H9 (cell line): ENCODE results near the gene CAPN5. TPM values are rescaled to one million over a fixed set of nuclear protein-coding genes. Genes with fewer than 3 reads are reported as not detected.

ENCODE experiments used
- DNase-seq: peaks from one replicate; pipeline ENCODE4 v3.0.0-alpha.2; 2017
- H2AFZ ChIP-seq: one replicate; pipeline ENCODE4 v1.6.1; 2013; ENCODE audit warnings: mild to moderate bottlenecking, low read length, control low read depth, moderate library complexity
- H2AK5ac ChIP-seq: 2 replicates; pipeline ENCODE4 v1.6.1; 2013; ENCODE audit warnings: low read length, control low read depth, mixed read lengths; ENCODE audit not compliant: insufficient read length
- H2BK120ac ChIP-seq: one replicate; pipeline ENCODE4 v1.6.1; 2013; ENCODE audit warnings: low read depth, mild to moderate bottlenecking, low read length, control low read depth, inconsistent platforms; ENCODE audit not compliant: poor library complexity, severe bottlenecking
- H2BK12ac ChIP-seq: 2 replicates; pipeline ENCODE4 v1.6.1; 2013; ENCODE audit warnings: low read length, control low read depth, mixed read lengths, low read depth; ENCODE audit not compliant: insufficient read length
- H2BK15ac ChIP-seq: 2 replicates; pipeline ENCODE4 v1.6.1; 2013; ENCODE audit warnings: low read depth, low read length, control low read depth
- H2BK20ac ChIP-seq: one replicate; pipeline ENCODE4 v1.6.1; 2013; ENCODE audit warnings: low read depth, mild to moderate bottlenecking, low read length, control low read depth, inconsistent platforms; ENCODE audit not compliant: poor library complexity, severe bottlenecking
- H2BK5ac ChIP-seq: 2 replicates; pipeline ENCODE4 v1.6.1; 2013; ENCODE audit warnings: low read length, control low read depth, mixed read lengths; ENCODE audit not compliant: insufficient read length
- H3K14ac ChIP-seq: 2 replicates; pipeline ENCODE4 v1.6.1; 2013; ENCODE audit warnings: low read length, control low read depth; ENCODE audit not compliant: insufficient read depth
- H3K18ac ChIP-seq: 2 replicates; pipeline ENCODE4 v1.6.1; 2013; ENCODE audit warnings: low read depth, mild to moderate bottlenecking, mixed read lengths, low read length, control low read depth; ENCODE audit not compliant: insufficient read length
- H3K23ac ChIP-seq: 2 replicates; pipeline ENCODE4 v1.6.1; 2013; ENCODE audit warnings: low read length, control low read depth, mixed read lengths, low read depth; ENCODE audit not compliant: insufficient read length
- H3K23me2 ChIP-seq: 2 replicates; pipeline ENCODE4 v1.6.1; 2013; ENCODE audit warnings: low read depth, mild to moderate bottlenecking, mixed read lengths, low read length, control low read depth; ENCODE audit not compliant: insufficient read length, poor library complexity, severe bottlenecking
- H3K27ac ChIP-seq: 2 replicates; pipeline ENCODE4 v1.5.1; 2013; ENCODE audit warnings: low read length, control low read depth, mixed read lengths, low read depth; ENCODE audit not compliant: insufficient read length
- H3K27me3 ChIP-seq: 2 replicates; pipeline ENCODE4 v1.6.1; 2013; ENCODE audit warnings: low read length, control low read depth, inconsistent platforms; ENCODE audit not compliant: insufficient read depth
- H3K4ac ChIP-seq: 2 replicates; pipeline ENCODE4 v1.6.1; 2013; ENCODE audit warnings: low read depth, mild to moderate bottlenecking, control low read depth, inconsistent platforms, low read length, moderate library complexity
- H3K4me1 ChIP-seq: 2 replicates; pipeline ENCODE4 v1.6.1; 2013; ENCODE audit warnings: low read length, control low read depth, inconsistent platforms; ENCODE audit not compliant: insufficient read depth
- H3K4me2 ChIP-seq: 2 replicates; pipeline ENCODE4 v1.6.1; 2013; ENCODE audit warnings: low read length, control low read depth, mixed read lengths; ENCODE audit not compliant: insufficient read length, insufficient read depth
- H3K56ac ChIP-seq: 2 replicates; pipeline ENCODE4 v1.6.1; 2013; ENCODE audit warnings: low read depth, mild to moderate bottlenecking, mixed read lengths, low read length, control low read depth; ENCODE audit not compliant: insufficient read length
- H3K79me1 ChIP-seq: 2 replicates; pipeline ENCODE4 v1.6.1; 2013; ENCODE audit warnings: low read depth, mild to moderate bottlenecking, moderate library complexity, low read length, control low read depth, inconsistent platforms; ENCODE audit not compliant: insufficient read depth, poor library complexity, severe bottlenecking
- H3K79me2 ChIP-seq: 2 replicates; pipeline ENCODE4 v1.6.1; 2013; ENCODE audit warnings: low read length, control low read depth, inconsistent platforms; ENCODE audit not compliant: insufficient read depth
- H3K9ac ChIP-seq: 2 replicates; pipeline ENCODE4 v1.6.1; 2013; ENCODE audit warnings: low read length, control low read depth, mixed read lengths; ENCODE audit not compliant: insufficient read length; ENCODE audit errors: extremely low read depth
- H3K9me3 ChIP-seq: one replicate; pipeline ENCODE4 v1.6.1; 2013; ENCODE audit warnings: low read depth, low read length, inconsistent platforms; ENCODE audit not compliant: control insufficient read depth
- H3T11ph ChIP-seq: one replicate; pipeline ENCODE4 v1.6.1; 2013; ENCODE audit warnings: mild to moderate bottlenecking, low read length, control low read depth, inconsistent platforms
- H4K20me1 ChIP-seq: one replicate; pipeline ENCODE4 v1.6.1; 2013; ENCODE audit not compliant: control insufficient read depth, insufficient read length, insufficient read depth
- H4K5ac ChIP-seq: 2 replicates; pipeline ENCODE4 v1.6.1; 2013; ENCODE audit warnings: low read depth, mild to moderate bottlenecking, mixed read lengths, low read length, control low read depth; ENCODE audit not compliant: insufficient read length
- H4K8ac ChIP-seq: replicated peaks from 2 replicates; pipeline ENCODE4 v1.6.1; 2013; ENCODE audit warnings: low read length, control low read depth, mixed read lengths, low read depth; ENCODE audit not compliant: insufficient read length
- H4K91ac ChIP-seq: 2 replicates; pipeline ENCODE4 v1.6.1; 2013; ENCODE audit warnings: low read depth, mild to moderate bottlenecking, moderate library complexity, mixed read lengths, low read length, control low read depth; ENCODE audit not compliant: insufficient read length
- H3K27ac Mint-ChIP-seq, 3 experiments: 2 replicates in 2 of 3; 3 replicates in 1 of 3; pipeline ENCODE4 v1.8.0; 2020 to 2021; ENCODE audit warnings: mixed read lengths in 3 of 3, mild to moderate bottlenecking in 1 of 3, moderate library complexity in 1 of 3
- H3K27me3 Mint-ChIP-seq: 2 replicates; pipeline ENCODE4 v1.8.0; 2021; ENCODE audit warnings: low read depth, mild to moderate bottlenecking, moderate library complexity, mixed read lengths
- H3K36me3 Mint-ChIP-seq, 3 experiments: 2 replicates in 2 of 3; 3 replicates in 1 of 3; pipeline ENCODE4 v1.8.0; 2020 to 2021; ENCODE audit warnings: low read depth in 3 of 3, mixed read lengths in 3 of 3; ENCODE audit not compliant: insufficient read depth in 1 of 3
- H3K4me1 Mint-ChIP-seq, 2 experiments: 2 replicates each; pipeline ENCODE4 v1.8.0; 2020; ENCODE audit warnings: mixed read lengths in 2 of 2
- H3K4me3 Mint-ChIP-seq, 2 experiments: 2 replicates in 1 of 2; 3 replicates in 1 of 2; pipeline ENCODE4 v1.8.0; 2020 to 2021; ENCODE audit warnings: mild to moderate bottlenecking in 2 of 2, mixed read lengths in 2 of 2, moderate library complexity in 1 of 2
- H3K9me3 Mint-ChIP-seq, 2 experiments: 2 replicates in 1 of 2; 3 replicates in 1 of 2; pipeline ENCODE4 v1.8.0; 2020; ENCODE audit warnings: mild to moderate bottlenecking in 2 of 2, mixed read lengths in 2 of 2, moderate library complexity in 1 of 2
- CTCF ChIP-seq: fragments of 200-600 bp; sonication (generic); conservative IDR thresholded peaks from 3 replicates; pipeline ENCODE4 v1.8.0; 2021; ENCODE audit warnings: antibody characterized with exemption, mild to moderate bottlenecking
- WGBS: extraction: QIAGEN DNeasy Blood & Tissue Kit; methylation state at CpG from one replicate; pipeline ENCODE4 v1.1.7; 2013; ENCODE audit warnings: missing lambda C conversion rate, low lambda C conversion rate, mixed read lengths; ENCODE audit not compliant: insufficient read length; ENCODE audit errors: extremely low coverage; 5-methylcytosine and 5-hydroxymethylcytosine counted together
- total RNA-seq: library from RNA; stranded (reverse); gene quantifications from 2 replicates; pipeline ENCODE4 v1.2.1, GENCODE V29; 2021

Gene CAPN5
- total RNA-seq, 1 experiment from 2014 or later, result 16.7 TPM

GRCh38 chr11:77127235-77127911 lies 60.6 kb downstream of the CAPN5 start:
- H4K20me1 ChIP-seq, result no peaks in the 10 kb centered on the region
- Mint-ChIP-seq H3K27me3 (peaks cover 5% of the 10 kb centered on the region; the same call in 1 of the 2 replicates), H3K4me3 (peak overlapping the region; percentile 55 to 72), H3K4me1 (peaks cover 24 to 27% of the 10 kb centered on the region in 2 experiments), H3K27ac (no peak overlapping the region; a peak in 1 of 7 replicates), H3K36me3 (peaks cover 0 to 6% (median 0%) of the 10 kb centered on the region in 3 experiments; a peak in 3 of 7 replicates), H3K9me3 (no peaks in the 10 kb centered on the region)
- no peaks in the 10 kb centered on the region for H3K27me3 ChIP-seq
- no peak overlapping the region for H3K23ac ChIP-seq
- H3K4me2 ChIP-seq, result peak overlapping the region; percentile 54
- H3K14ac ChIP-seq, result no peak overlapping the region
- H4K8ac ChIP-seq, result no peak overlapping the region
- no peak overlapping the region for H2BK12ac ChIP-seq
- no peak overlapping the region for H2BK120ac ChIP-seq
- no peak overlapping the region for H2AFZ ChIP-seq
- H3K9me3 ChIP-seq, result no peaks in the 10 kb centered on the region
- peak; percentile 100 for TF ChIP-seq CTCF
- H2BK20ac ChIP-seq, result no peak overlapping the region
- H3K79me1 ChIP-seq, result no peaks in the 10 kb centered on the region
- peaks cover 8% of the 10 kb centered on the region for H3K23me2 ChIP-seq
- no peak overlapping the region for H2AK5ac ChIP-seq
- H3K56ac ChIP-seq, result no peak overlapping the region
- no peak overlapping the region for H3T11ph ChIP-seq
- H2BK5ac ChIP-seq, result no peak overlapping the region
- peak; percentile 72 for DNase-seq
- no peak overlapping the region for H3K9ac ChIP-seq
- H3K79me2 ChIP-seq, result no peaks in the 10 kb centered on the region
- WGBS, result no CpG with 5 or more reads among the region's 27 CpGs
- no peak overlapping the region for H4K91ac ChIP-seq
- no peak overlapping the region for H2BK15ac ChIP-seq
- no peak overlapping the region for H3K4ac ChIP-seq
- H4K5ac ChIP-seq, result no peak overlapping the region
- H3K18ac ChIP-seq, result no peak overlapping the region
- H3K27ac ChIP-seq, result no peak overlapping the region
- H3K4me1 ChIP-seq, result no peaks in the 10 kb centered on the region
